HG02678 (cell line): Measurements from ENCODE around the gene SSR4.

Experiments
- ATAC-seq: cut with Tn5 transposase; IDR thresholded peaks from one replicate; pipeline ENCODE4 v1.9.1; 2021; ENCODE audit warnings: mild to moderate bottlenecking, moderate library complexity; ENCODE audit not compliant: unreplicated experiment

SSR4 gene

GRCh38 chrX:153780678-153781427 is 13.6 kb upstream of the SSR4 start, which contains the start of gene SRPK3:
SRPK3 (plus strand) TSS chrX:153781041; CDS start chrX:153781087, 46 bp downstream.
- ATAC-seq = no peak

- no peak for ATAC-seq
These were observed 12.9 kb upstream of the SSR4 start for GRCh38 chrX:153781428-153782047.

- ATAC-seq = no peak
These were observed 12.2 kb upstream of the SSR4 start for GRCh38 chrX:153782313-153782712.

- ATAC-seq = no peak
These were observed 11.6 kb upstream of the SSR4 start for GRCh38 chrX:153782871-153783270.

GRCh38 chrX:153783378-153784013 is 11.0 kb upstream of the SSR4 start:
- ATAC-seq = no peak

GRCh38 chrX:153784325-153784967 is 10.0 kb upstream of the SSR4 start:
- ATAC-seq = no peak

GRCh38 chrX:153786669-153787068 is 7.8 kb upstream of the SSR4 start:
- ATAC-seq = no peak

GRCh38 chrX:153789654-153790053 is 4.8 kb upstream of the SSR4 start:
- ATAC-seq = no peak

GRCh38 chrX:153791104-153791852 is 3.2 kb upstream of the SSR4 start:
- no peak for ATAC-seq

GRCh38 chrX:153792368-153792767 is 2.1 kb upstream of the SSR4 start:
- ATAC-seq = no peak

- ATAC-seq = no peak
These were observed 1.2 kb upstream of the SSR4 start for GRCh38 chrX:153793291-153793690.

GRCh38 chrX:153794897-153795816 is 689 bp downstream of the SSR4 start:
- ATAC-seq = no peak

- no peak for ATAC-seq
These were observed 3.0 kb downstream of the SSR4 start for GRCh38 chrX:153797415-153798015.

- ATAC-seq = no peak
These were observed 4.9 kb downstream of the SSR4 start for GRCh38 chrX:153799326-153799725.

GRCh38 chrX:153800177-153800722 is 5.8 kb downstream of the SSR4 start:
- ATAC-seq = no peak

GRCh38 chrX:153800746-153801145 is 6.3 kb downstream of the SSR4 start:
- no peak for ATAC-seq

- ATAC-seq = no peak
These were observed 7.2 kb downstream of the SSR4 start for GRCh38 chrX:153801669-153802068.

GRCh38 chrX:153802513-153803045 is 8.1 kb downstream of the SSR4 start:
- no peak for ATAC-seq
